Esophagus squamous epithelium (tissue), 5 donors: ENCODE measurements around the gene PCBP4. TPM values are rescaled to one million over a fixed set of nuclear protein-coding genes. Genes with fewer than 3 reads are reported as not detected.
"Not testable (repeated sequence)": the region's sequence is repeated elsewhere in the genome, so short reads cannot be mapped to it uniquely, and the experiment has no call there.

Experiments
- DNase-seq: peaks from one replicate; lab custom pipeline; 2025; lab: John Stamatoyannopoulos, UW
- H3K27ac ChIP-seq, 4 donors: fragments of 200-600 bp; sonication (generic); one replicate each; pipeline ENCODE4 v1.5.1; 2016 to 2019; ENCODE audit warnings: mild to moderate bottlenecking in 1 of 4
- H3K27me3 ChIP-seq, 4 donors: fragments of 200-600 bp; sonication (generic); 1 replicate in 3 of 4; 2 replicates in 1 of 4; pipeline versions ENCODE4 v1.5.1 to v1.6.0; 2017 to 2021; ENCODE audit warnings: antibody characterized with exemption in 1 of 4
- H3K36me3 ChIP-seq, 3 donors: fragments of 200-600 bp; sonication (generic); one replicate each; pipeline ENCODE4 v1.5.1; 2016 to 2019
- H3K4me1 ChIP-seq, 3 donors: fragments of 200-600 bp; sonication (generic); one replicate each; pipeline ENCODE4 v1.5.1; 2017 to 2019
- H3K4me3 ChIP-seq, 4 donors: fragments of 200-600 bp; sonication (generic); 1 replicate in 3 of 4; 2 replicates in 1 of 4; pipeline ENCODE4 v1.5.1; 2016 to 2019; ENCODE audit warnings: mild to moderate bottlenecking in 2 of 4, moderate library complexity in 1 of 4
- H3K9me3 ChIP-seq, 3 donors: fragments of 200-600 bp; sonication (generic); one replicate each; pipeline ENCODE4 v1.5.1; 2016 to 2019
- CTCF ChIP-seq, 6 experiments: fragments of 450-650 bp in 4 of 6; fragments of 200-600 bp in 2 of 6; sonication (generic) in 2 of 6; IDR thresholded peaks; one replicate each; pipeline ENCODE4 v1.5.1; 2016 to 2019; ENCODE audit warnings: antibody characterized with exemption in 6 of 6, mild to moderate bottlenecking in 4 of 6, moderate library complexity in 4 of 6
- POLR2A ChIP-seq, 4 donors: fragments of 450-650 bp; IDR thresholded peaks; one replicate each; pipeline ENCODE4 v1.6.1; 2017; ENCODE audit warnings: antibody characterized with exemption in 4 of 4, mild to moderate bottlenecking in 4 of 4, moderate library complexity in 3 of 4
- WGBS, 2 donors: methylation state at CpG; one replicate each; pipeline ENCODE4 v1.1.5; 2018; 5-methylcytosine and 5-hydroxymethylcytosine counted together
- intact Hi-C: fragments of 100-400 bp; cut with DNase I; formaldehyde crosslinking; loops from one replicate; pipeline ENCODE4 v1.15.0; 2022
- total RNA-seq, 4 donors: library from RNA; depleted of rRNA; stranded (reverse); fragments of >200 nt; gene quantifications; one replicate each; pipeline ENCODE4 v1.1.0, GENCODE V29; 2016
- donor health status: DM: yes; HTN: yes; CAD: no.

PCBP4 gene
- total RNA-seq, 4 donors from 2014 or later, result 13.0 to 47.3 (median 19.5) TPM

GRCh38 chr3:51929420-51930003, 37.7 kb downstream of the PCBP4 start:
- no peaks in the 10 kb centered on the region for H3K27me3 ChIP-seq
- H3K4me1 ChIP-seq, result no peaks in the 10 kb centered on the region
- DNase-seq, result no peak
- no peaks in the 10 kb centered on the region for H3K9me3 ChIP-seq
- no peak overlapping the region for H3K4me3 ChIP-seq
- H3K36me3 ChIP-seq, result peaks cover 11 to 26% (median 16%) of the 10 kb centered on the region in 3 donors
- TF ChIP-seq CTCF (IDR thresholded peaks at IDR 0.05) (no peak), POLR2A (IDR thresholded peaks at IDR 0.05) (no peak)
- no peak overlapping the region for H3K27ac ChIP-seq
- intact Hi-C loops, result no loop called here
- WGBS, 2 donors, result 71 to 79% methylated on average over 4 to 5 of the region's 5 CpGs

GRCh38 chr3:51928981-51929380, 38.3 kb downstream of the PCBP4 start:
- H3K9me3 ChIP-seq, H3K4me3 ChIP-seq, intact Hi-C loops, H3K27me3 ChIP-seq, H3K27ac ChIP-seq, DNase-seq, H3K4me1 ChIP-seq: not testable (repeated sequence)
- WGBS, 2 donors, result 61 to 100% methylated on average over 1 to 3 of the region's 3 CpGs
- H3K36me3 ChIP-seq, result peaks cover 6 to 21% (median 11%) of the 10 kb centered on the region in 3 donors

GRCh38 chr3:51928438-51928837, 38.8 kb downstream of the PCBP4 start:
- no peak for DNase-seq
- no peaks in the 10 kb centered on the region for H3K9me3 ChIP-seq
- no peak overlapping the region for H3K27ac ChIP-seq
- no peaks in the 10 kb centered on the region for H3K4me1 ChIP-seq
- intact Hi-C loops, result no loop called here
- TF ChIP-seq POLR2A (IDR thresholded peaks at IDR 0.05) (no peak), CTCF (IDR thresholded peaks at IDR 0.05) (no peak)
- 82 to 100% methylated on average over 5 to 7 of the region's 7 CpGs for WGBS, 2 donors
- H3K27me3 ChIP-seq, result no peaks in the 10 kb centered on the region
- H3K4me3 ChIP-seq, result no peak overlapping the region
- H3K36me3 ChIP-seq, result peaks cover under 1 to 15% (median 5%) of the 10 kb centered on the region in 3 donors

GRCh38 chr3:51927061-51927977, 39.9 kb downstream of the PCBP4 start:
- no peaks in the 10 kb centered on the region for H3K27me3 ChIP-seq
- no peaks in the 10 kb centered on the region for H3K9me3 ChIP-seq
- intact Hi-C loops, result no loop called here
- no peaks in the 10 kb centered on the region for H3K4me1 ChIP-seq
- H3K27ac ChIP-seq, result no peak overlapping the region
- no peak overlapping the region for H3K4me3 ChIP-seq
- TF ChIP-seq CTCF (IDR thresholded peaks at IDR 0.05) (no peak), POLR2A (IDR thresholded peaks at IDR 0.05) (no peak)
- H3K36me3 ChIP-seq, result peaks cover 0 to 4% (median 0%) of the 10 kb centered on the region in 3 donors
- 88 to 92% methylated on average over 3 to 5 of the region's 5 CpGs for WGBS, 2 donors
- no peak for DNase-seq

DNA sequence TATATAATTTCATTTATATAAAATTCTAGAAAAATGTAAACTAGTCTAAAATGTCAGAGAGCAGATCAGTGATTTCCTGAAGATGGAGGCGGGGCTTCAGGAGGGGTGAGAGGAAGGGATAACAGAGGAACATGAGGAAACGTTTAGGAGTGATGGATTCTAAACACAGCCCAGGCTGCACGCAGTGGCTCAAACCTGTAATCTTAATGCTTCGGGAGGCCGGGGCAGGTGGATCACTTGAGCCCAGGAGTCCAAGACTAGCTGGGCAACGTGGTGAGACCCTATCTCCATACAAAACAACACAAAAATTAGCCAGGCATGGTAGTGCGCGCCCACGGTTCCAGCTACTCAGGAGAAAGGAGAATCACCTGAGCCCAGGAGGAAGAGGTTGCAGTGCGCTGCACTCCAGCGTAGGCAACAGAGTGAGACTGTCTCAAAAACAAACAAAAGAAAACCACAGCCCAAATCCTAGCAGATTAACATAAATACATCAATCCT, 46.1 kb downstream of the PCBP4 start:
- no peak for DNase-seq
- H3K27ac ChIP-seq, result no peak overlapping the region
- 75 to 78% methylated on average over 11 of the region's 11 CpGs for WGBS, 2 donors

More for the DNA sequence above, 46.1 kb downstream of the PCBP4 start:
- no peak for TF ChIP-seq CTCF (IDR thresholded peaks at IDR 0.05)
- H3K4me3 ChIP-seq, result no peak overlapping the region
- H3K9me3 ChIP-seq, result no peaks in the 10 kb centered on the region
- no peaks in the 10 kb centered on the region for H3K4me1 ChIP-seq
- intact Hi-C loops, result no loop called here
- no peaks in the 10 kb centered on the region for H3K36me3 ChIP-seq
- no peaks in the 10 kb centered on the region for H3K27me3 ChIP-seq
